ENCODE results near the gene CORO2A. TPM values are rescaled to one million over a fixed set of nuclear protein-coding genes. Genes with fewer than 3 reads are reported as not detected.

Gene CORO2A
- total RNA-seq, 1 donor from 2014 or later = 0.96 TPM

GRCh38 chr9:98199388-98200033, 7.1 kb upstream of the CORO2A start:
- H3K9me3 Mint-ChIP-seq = no peaks in the 10 kb centered on the region

DNA sequence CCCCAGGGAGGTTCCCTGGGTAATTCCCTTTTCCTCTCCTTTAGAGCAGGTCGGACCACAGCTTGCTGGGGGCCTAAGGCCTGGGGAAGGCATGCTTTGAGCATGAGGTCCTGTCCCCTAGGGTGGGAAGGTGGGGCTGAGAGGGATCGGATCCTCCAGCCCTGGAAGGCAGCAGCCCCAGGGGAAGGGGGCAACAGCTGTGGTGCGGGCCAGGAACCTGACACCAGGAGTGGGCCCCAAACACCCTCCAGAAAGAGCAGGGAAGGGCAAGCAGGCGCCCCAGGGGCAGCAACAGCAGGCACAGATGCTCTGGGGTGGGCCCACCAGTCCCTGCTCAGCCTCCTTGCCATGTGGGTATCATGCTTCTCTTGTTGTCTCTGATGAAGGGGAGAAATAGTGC, 3.2 kb upstream of the CORO2A start:
- intact Hi-C loops (cut with micrococcal nuclease) = no loop called here
- Mint-ChIP-seq H3K9me3 (no peaks in the 10 kb centered on the region), H3K36me3 (ENCODE audit: low read depth) (no peaks in the 10 kb centered on the region)

More at GRCh38 chr9:98199388-98200033, 7.1 kb upstream of the CORO2A start:
- DNase-seq (ENCODE audit: low spot score) = no peak
- Mint-ChIP-seq H3K4me1 (ENCODE audit: low read depth) (no peaks in the 10 kb centered on the region), H3K36me3 (ENCODE audit: low read depth) (no peaks in the 10 kb centered on the region), H3K27ac (no peak overlapping the region), H3K4me3 (ENCODE audit: low read depth) (no peak overlapping the region), H3K27me3 (ENCODE audit: low read depth) (peaks cover 3% of the 10 kb centered on the region)
- intact Hi-C loops (cut with micrococcal nuclease) = no loop called here

GRCh38 chr9:98193336-98193944, 1.0 kb upstream of the CORO2A start:
- no peaks in the 10 kb centered on the region for H3K36me3 Mint-ChIP-seq (ENCODE audit: low read depth)
- no peaks in the 10 kb centered on the region for H3K9me3 Mint-ChIP-seq
- no peak overlapping the region for H3K27ac Mint-ChIP-seq
- intact Hi-C loops (cut with micrococcal nuclease) = loop anchor here (1.0 to 2.0 kb wide), 2 partner anchors 61 to 74 kb away; partner anchors contain the start of genes TBC1D2 and TRIM14
- H3K27me3 Mint-ChIP-seq (ENCODE audit: low read depth) = peaks cover 14% of the 10 kb centered on the region
- DNase-seq (ENCODE audit: low spot score) = no peak
- peaks cover 9% of the 10 kb centered on the region for H3K4me1 Mint-ChIP-seq (ENCODE audit: low read depth)
- peak overlapping the region; percentile 83 for H3K4me3 Mint-ChIP-seq (ENCODE audit: low read depth)

More for the DNA sequence above, 3.2 kb upstream of the CORO2A start:
- DNase-seq (ENCODE audit: low spot score) = no peak
- no peak overlapping the region for H3K27ac Mint-ChIP-seq
- H3K4me3 Mint-ChIP-seq (ENCODE audit: low read depth) = no peak overlapping the region
- peaks cover 6% of the 10 kb centered on the region for H3K27me3 Mint-ChIP-seq (ENCODE audit: low read depth)
- H3K4me1 Mint-ChIP-seq (ENCODE audit: low read depth) = peaks cover 6% of the 10 kb centered on the region

- Mint-ChIP-seq H3K27me3 (ENCODE audit: low read depth) (peaks cover 14% of the 10 kb centered on the region), H3K27ac (no peak overlapping the region), H3K9me3 (no peaks in the 10 kb centered on the region), H3K36me3 (ENCODE audit: low read depth) (no peaks in the 10 kb centered on the region), H3K4me3 (ENCODE audit: low read depth) (peak overlapping the region; percentile 60), H3K4me1 (ENCODE audit: low read depth) (peaks cover 9% of the 10 kb centered on the region)
- DNase-seq (ENCODE audit: low spot score) = no peak
- intact Hi-C loops (cut with micrococcal nuclease) = loop anchor here (1.0 to 2.0 kb wide), 2 partner anchors 63 to 117 kb away; partner anchors contain the start of gene TBC1D2
Measured at GRCh38 chr9:98191671-98192502, 550 bp downstream of the CORO2A start.

- Mint-ChIP-seq H3K4me3 (ENCODE audit: low read depth) (peak overlapping the region; percentile 60), H3K9me3 (no peaks in the 10 kb centered on the region), H3K27ac (no peak overlapping the region), H3K4me1 (ENCODE audit: low read depth) (peaks cover 9% of the 10 kb centered on the region), H3K36me3 (ENCODE audit: low read depth) (no peaks in the 10 kb centered on the region), H3K27me3 (ENCODE audit: low read depth) (peaks cover 14% of the 10 kb centered on the region)
- DNase-seq (ENCODE audit: low spot score) = no peak
- intact Hi-C loops (cut with micrococcal nuclease) = no loop called here
Measured at GRCh38 chr9:98191181-98191608, 1.2 kb downstream of the CORO2A start.

- Mint-ChIP-seq H3K27me3 (ENCODE audit: low read depth) (peaks cover 14% of the 10 kb centered on the region), H3K4me1 (ENCODE audit: low read depth) (peaks cover 9% of the 10 kb centered on the region), H3K9me3 (no peaks in the 10 kb centered on the region), H3K27ac (no peak overlapping the region), H3K36me3 (ENCODE audit: low read depth) (no peaks in the 10 kb centered on the region), H3K4me3 (ENCODE audit: low read depth) (peak overlapping the region; percentile 60)
- no peak for DNase-seq (ENCODE audit: low spot score)
- intact Hi-C loops (cut with micrococcal nuclease) = no loop called here
Measured at GRCh38 chr9:98190757-98191105, 1.7 kb downstream of the CORO2A start.

GRCh38 chr9:98189412-98189811, 3.0 kb downstream of the CORO2A start:
- Mint-ChIP-seq H3K36me3 (ENCODE audit: low read depth) (no peaks in the 10 kb centered on the region), H3K27me3 (ENCODE audit: low read depth) (peaks cover 11% of the 10 kb centered on the region), H3K9me3 (no peaks in the 10 kb centered on the region), H3K4me3 (ENCODE audit: low read depth) (no peak overlapping the region), H3K27ac (no peak overlapping the region), H3K4me1 (ENCODE audit: low read depth) (peaks cover 9% of the 10 kb centered on the region)
- DNase-seq (ENCODE audit: low spot score) = no peak
- intact Hi-C loops (cut with micrococcal nuclease) = no loop called here

DNA sequence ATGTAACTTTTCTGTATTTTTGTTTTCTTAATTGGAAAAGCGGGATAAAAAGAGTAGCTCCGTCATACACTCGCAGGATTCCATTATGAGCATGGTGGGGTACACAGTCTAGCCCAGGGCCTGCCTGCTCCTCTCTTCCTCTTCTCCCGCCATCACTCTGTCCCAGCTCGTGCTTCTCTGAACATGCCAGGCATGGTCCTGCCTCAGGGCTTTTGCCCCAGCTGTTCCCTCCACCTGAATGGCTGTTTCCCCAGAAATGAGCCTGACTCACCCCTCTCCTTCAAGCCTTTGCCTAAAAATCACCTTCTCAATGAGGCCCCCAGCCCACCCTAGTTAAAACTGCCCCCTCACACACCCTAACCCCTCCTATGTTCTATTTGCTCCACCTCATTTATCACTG, 4.5 kb downstream of the CORO2A start:
- Mint-ChIP-seq H3K27ac (no peak overlapping the region), H3K27me3 (ENCODE audit: low read depth) (peaks cover 11% of the 10 kb centered on the region), H3K4me1 (ENCODE audit: low read depth) (peaks cover 5% of the 10 kb centered on the region), H3K9me3 (no peaks in the 10 kb centered on the region), H3K4me3 (ENCODE audit: low read depth) (no peak overlapping the region), H3K36me3 (ENCODE audit: low read depth) (no peaks in the 10 kb centered on the region)
- DNase-seq (ENCODE audit: low spot score) = no peak
- intact Hi-C loops (cut with micrococcal nuclease) = no loop called here

GRCh38 chr9:98186236-98186635, 6.2 kb downstream of the CORO2A start:
- Mint-ChIP-seq H3K27me3 (ENCODE audit: low read depth) (peaks cover 10% of the 10 kb centered on the region), H3K4me1 (ENCODE audit: low read depth) (peaks cover 3% of the 10 kb centered on the region), H3K36me3 (ENCODE audit: low read depth) (no peaks in the 10 kb centered on the region), H3K27ac (no peak overlapping the region), H3K9me3 (no peaks in the 10 kb centered on the region), H3K4me3 (ENCODE audit: low read depth) (no peak overlapping the region)
- no peak for DNase-seq (ENCODE audit: low spot score)
- intact Hi-C loops (cut with micrococcal nuclease) = no loop called here

GRCh38 chr9:98185611-98186171, 6.7 kb downstream of the CORO2A start:
- Mint-ChIP-seq H3K36me3 (ENCODE audit: low read depth) (no peaks in the 10 kb centered on the region), H3K27ac (no peak overlapping the region), H3K4me3 (ENCODE audit: low read depth) (no peak overlapping the region), H3K4me1 (ENCODE audit: low read depth) (peaks cover 3% of the 10 kb centered on the region), H3K27me3 (ENCODE audit: low read depth) (peaks cover 8% of the 10 kb centered on the region), H3K9me3 (no peaks in the 10 kb centered on the region)
- intact Hi-C loops (cut with micrococcal nuclease) = no loop called here
- no peak for DNase-seq (ENCODE audit: low spot score)

- DNase-seq (ENCODE audit: low spot score) = no peak
- peaks cover 3% of the 10 kb centered on the region for H3K4me1 Mint-ChIP-seq (ENCODE audit: low read depth)
- H3K4me3 Mint-ChIP-seq (ENCODE audit: low read depth) = no peak overlapping the region
- no peak overlapping the region for H3K27ac Mint-ChIP-seq
- peaks cover 8% of the 10 kb centered on the region for H3K27me3 Mint-ChIP-seq (ENCODE audit: low read depth)
- H3K9me3 Mint-ChIP-seq = no peaks in the 10 kb centered on the region
- intact Hi-C loops (cut with micrococcal nuclease) = no loop called here
- H3K36me3 Mint-ChIP-seq (ENCODE audit: low read depth) = no peaks in the 10 kb centered on the region
Measured at GRCh38 chr9:98185021-98185567, 7.3 kb downstream of the CORO2A start.

DNA sequence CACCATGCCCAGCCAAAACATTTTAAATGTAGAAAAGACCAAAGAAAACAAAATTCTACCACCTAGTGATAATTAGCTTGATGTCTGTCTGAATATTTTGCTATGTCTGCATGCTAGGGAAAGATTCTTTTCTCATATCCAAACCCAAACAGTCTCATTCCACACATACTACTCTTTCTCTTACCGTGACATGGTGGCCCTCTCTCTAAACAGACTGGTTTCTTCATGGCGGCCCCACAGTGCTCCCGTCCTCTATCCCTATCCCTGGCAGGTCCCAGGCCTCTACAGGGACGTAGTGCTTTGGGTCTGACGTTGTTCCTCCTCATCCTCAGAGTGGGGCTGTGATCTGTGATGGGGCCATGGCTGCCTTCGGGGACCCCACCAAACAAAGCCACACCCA, 8.1 kb downstream of the CORO2A start:
- no peaks in the 10 kb centered on the region for H3K4me1 Mint-ChIP-seq (ENCODE audit: low read depth)
- H3K27me3 Mint-ChIP-seq (ENCODE audit: low read depth) = peaks cover 5% of the 10 kb centered on the region
- H3K9me3 Mint-ChIP-seq = no peaks in the 10 kb centered on the region
- no peak overlapping the region for H3K27ac Mint-ChIP-seq
- no peaks in the 10 kb centered on the region for H3K36me3 Mint-ChIP-seq (ENCODE audit: low read depth)
- intact Hi-C loops (cut with micrococcal nuclease) = no loop called here
- H3K4me3 Mint-ChIP-seq (ENCODE audit: low read depth) = no peak overlapping the region
- no peak for DNase-seq (ENCODE audit: low spot score)
